ENCODE results near the gene NDUFC1. TPM values are rescaled to one million over a fixed set of nuclear protein-coding genes. Genes with fewer than 3 reads are reported as not detected.

Gene NDUFC1
- total and polyA plus RNA-seq, 9 of the 15 experiments (the other 6 are each of a cell fraction or from before 2014, with no cell fraction given): 58.9 to 378 (median 120) TPM

GRCh38 chr4:139253046-139253445 is 49.2 kb downstream of the NDUFC1 start:
- ChIA-PET POLR2A (no interaction called here), CTCF (ENCODE audit: low intra/inter-chr PET ratio) (no interaction called here)
- in situ Hi-C loops (cut with MboI): no loop called here
- H4K20me1 ChIP-seq (replicated peaks; ENCODE audit: control insufficient read depth, insufficient read depth, low read length): no peaks in the 10 kb centered on the region
- no peaks in the 10 kb centered on the region for H3K9me1 ChIP-seq (ENCODE audit: control insufficient read depth, insufficient read depth, low read length)
- ATAC-seq (no peak), DNase-seq (ENCODE audit: extremely low read depth in 1 of 4, low spot score in 3 of 4) (no peak), FAIRE-seq (no peak)
- H3K9ac ChIP-seq (ENCODE audit: insufficient read depth in 1 of 2, low read depth in 2 of 2, low read length in 2 of 2): no peak overlapping the region
- H3K9me3 ChIP-seq (replicated peaks; ENCODE audit: control insufficient read depth, insufficient read depth, low read depth, low read length): no peaks in the 10 kb centered on the region
- no peak overlapping the region for H2AFZ ChIP-seq (ENCODE audit: low read depth, low read length)
- H3K4me1 ChIP-seq (replicated peaks in 1 of 2; ENCODE audit: control insufficient read depth in 2 of 2, insufficient read depth in 2 of 2, low read length in 2 of 2): no peaks in the 10 kb centered on the region
- intact Hi-C loops (cut with micrococcal nuclease): no loop called here
- BruUV-seq (replicated peaks): no TSS peak
- H3K27ac ChIP-seq (ENCODE audit: extremely low read depth, low read depth, low read length): no peak overlapping the region
- no peak overlapping the region for H3K4me2 ChIP-seq (ENCODE audit: insufficient read depth, low read length)
- H3K79me2 ChIP-seq (ENCODE audit: control insufficient read depth, insufficient read depth, low read length): no peaks in the 10 kb centered on the region
- H3K4me3 ChIP-seq: no peak overlapping the region
- no peaks in the 10 kb centered on the region for H3K36me3 ChIP-seq (ENCODE audit: control insufficient read depth, insufficient read depth, low read length)
- H3K27me3 ChIP-seq (ENCODE audit: control insufficient read depth in 2 of 2, insufficient read depth in 2 of 2, low read length in 2 of 2): no peaks in the 10 kb centered on the region
- no peak for TF ChIP-seq ZNF609 (CRISPR knock-in tag; IDR thresholded peaks at IDR 0.05; ENCODE audit: borderline replicate concordance)
- no peak for TF ChIP-seq KLF13 (tag; IDR thresholded peaks at IDR 0.05; ENCODE audit: borderline replicate concordance, low read depth)
- no peak for TF ChIP-seq RBM22 (IDR thresholded peaks at IDR 0.05; ENCODE audit: low read depth, low read length, poor library complexity, severe bottlenecking)
- TF ChIP-seq STAT5B (CRISPR knock-in tag; IDR thresholded peaks at IDR 0.05): no peak
- no peak for TF ChIP-seq SOX6 (IDR thresholded peaks at IDR 0.05)
- TF ChIP-seq TEAD1 (CRISPR knock-in tag; IDR thresholded peaks at IDR 0.05): no peak
- no peak for TF ChIP-seq NKRF (IDR thresholded peaks at IDR 0.05; ENCODE audit: borderline replicate concordance)
- TF ChIP-seq NELFE (IDR thresholded peaks at IDR 0.05; ENCODE audit: insufficient read depth, insufficient read length): no peak
- TF ChIP-seq CLOCK (CRISPR knock-in tag; IDR thresholded peaks at IDR 0.05; ENCODE audit: borderline replicate concordance): no peak
- TF ChIP-seq RAD21 (CRISPR knock-in tag; conservative IDR thresholded peaks at IDR 0.05 in 1 of 2, IDR thresholded peaks at IDR 0.05 in 1 of 2): no peak
- no peak for TF ChIP-seq ZNF224 (CRISPR knock-in tag; IDR thresholded peaks at IDR 0.05)
- TF ChIP-seq ZNF217 (CRISPR knock-in tag; IDR thresholded peaks at IDR 0.05): no peak

Data from K562 (cell line).